Measurements from ENCODE around the gene NBPF1. TPM values are rescaled to one million over a fixed set of nuclear protein-coding genes. Genes with fewer than 3 reads are reported as not detected.
"Not testable (repeated sequence)": the region's sequence is repeated elsewhere in the genome, so short reads cannot be mapped to it uniquely, and the experiment has no call there.

Gene NBPF1
- total and polyA plus RNA-seq, 2 donors, result 5.1 to 7.2 TPM

- Histone ChIP-seq H3K9me3 (ENCODE audit: control insufficient read depth in 2 of 2, insufficient read depth in 1 of 2, low read length in 1 of 2) (peaks cover 2 to 9% of the 10 kb centered on the region in 2 donors), H3K4me1 (ENCODE audit: control insufficient read depth in 2 of 2, insufficient read depth in 2 of 2, low read length in 2 of 2) (peaks cover 5 to 13% of the 10 kb centered on the region in 2 donors), H3K4me3 (ENCODE audit: low read length in 2 of 2) (no peak overlapping the region), H3K36me3 (ENCODE audit: control insufficient read depth in 2 of 2, insufficient read depth in 2 of 2, low read length in 1 of 2) (peaks cover 20 to 33% of the 10 kb centered on the region in 2 donors), H3K27ac (ENCODE audit: low read depth in 1 of 2, low read length in 1 of 2) (no peak overlapping the region), H3K27me3 (ENCODE audit: control insufficient read depth in 2 of 2, insufficient read depth in 1 of 2, low read length in 1 of 2) (peaks cover 19 to 31% of the 10 kb centered on the region in 2 donors)
- no peak for DNase-seq (ENCODE audit: low read depth in 6 of 9, low spot score in 9 of 9)
- WGBS, result 97% methylated on average over 20 of the region's 20 CpGs
Observed at GRCh38 chr1:16617114-16617631, 3.8 kb upstream of the NBPF1 start.

GRCh38 chr1:16615253-16616252, 2.2 kb upstream of the NBPF1 start:
- Histone ChIP-seq H3K9me3 (ENCODE audit: control insufficient read depth in 2 of 2, insufficient read depth in 1 of 2, low read length in 1 of 2) (peaks cover 2 to 5% of the 10 kb centered on the region in 2 donors), H3K4me1 (ENCODE audit: control insufficient read depth in 2 of 2, insufficient read depth in 2 of 2, low read length in 2 of 2) (peaks cover 5 to 16% of the 10 kb centered on the region in 2 donors), H3K36me3 (ENCODE audit: control insufficient read depth in 2 of 2, insufficient read depth in 2 of 2, low read length in 1 of 2) (peaks cover 9 to 20% of the 10 kb centered on the region in 2 donors), H3K27ac (ENCODE audit: low read depth in 1 of 2, low read length in 1 of 2) (no peak overlapping the region), H3K4me3 (ENCODE audit: low read length in 2 of 2) (no peak overlapping the region), H3K27me3 (ENCODE audit: control insufficient read depth in 2 of 2, insufficient read depth in 1 of 2, low read length in 1 of 2) (peaks cover 22 to 41% of the 10 kb centered on the region in 2 donors)
- 89% methylated on average over 9 of the region's 9 CpGs for WGBS
- no peak for DNase-seq (ENCODE audit: low read depth in 6 of 9, low spot score in 9 of 9)

GRCh38 chr1:16614361-16615252, 1.2 kb upstream of the NBPF1 start:
- H3K27me3 ChIP-seq (ENCODE audit: control insufficient read depth in 2 of 2, insufficient read depth in 1 of 2, low read length in 1 of 2), result peaks cover 22 to 41% of the 10 kb centered on the region in 2 donors
- peaks cover 9 to 14% of the 10 kb centered on the region in 2 donors for H3K36me3 ChIP-seq (ENCODE audit: control insufficient read depth in 2 of 2, insufficient read depth in 2 of 2, low read length in 1 of 2)
- H3K4me3 ChIP-seq (ENCODE audit: low read length in 2 of 2), result no peak overlapping the region
- H3K27ac ChIP-seq (ENCODE audit: low read depth in 1 of 2, low read length in 1 of 2), result no peak overlapping the region
- WGBS, result 73% methylated on average over 11 of the region's 11 CpGs
- peaks cover 2 to 5% of the 10 kb centered on the region in 2 donors for H3K9me3 ChIP-seq (ENCODE audit: control insufficient read depth in 2 of 2, insufficient read depth in 1 of 2, low read length in 1 of 2)
- peak in 1 of 9 donors; percentile 15 for DNase-seq (ENCODE audit: low read depth in 6 of 9, low spot score in 9 of 9)
- peaks cover 5 to 16% of the 10 kb centered on the region in 2 donors for H3K4me1 ChIP-seq (ENCODE audit: control insufficient read depth in 2 of 2, insufficient read depth in 2 of 2, low read length in 2 of 2)

- Histone ChIP-seq H3K27me3 (ENCODE audit: control insufficient read depth in 2 of 2, insufficient read depth in 1 of 2, low read length in 1 of 2) (peaks cover 22 to 43% of the 10 kb centered on the region in 2 donors), H3K27ac (ENCODE audit: low read depth in 1 of 2, low read length in 1 of 2) (no peak overlapping the region), H3K4me3 (ENCODE audit: low read length in 2 of 2) (peak overlapping the region; percentile 50 to 76), H3K36me3 (ENCODE audit: control insufficient read depth in 2 of 2, insufficient read depth in 2 of 2, low read length in 1 of 2) (peaks cover 6 to 8% of the 10 kb centered on the region in 2 donors), H3K4me1 (ENCODE audit: control insufficient read depth in 2 of 2, insufficient read depth in 2 of 2, low read length in 2 of 2) (peaks cover 5 to 16% of the 10 kb centered on the region in 2 donors), H3K9me3 (ENCODE audit: control insufficient read depth in 2 of 2, insufficient read depth in 1 of 2, low read length in 1 of 2) (peaks cover 2 to 5% of the 10 kb centered on the region in 2 donors)
- DNase-seq (ENCODE audit: low read depth in 6 of 9, low spot score in 9 of 9), result peak in 4 of 9 donors; percentile 30 to 63 (median 49)
- 8% methylated on average over 31 of the region's 31 CpGs for WGBS
Observed at GRCh38 chr1:16612332-16613172, 812 bp downstream of the NBPF1 start.

- DNase-seq (ENCODE audit: low read depth in 6 of 9, low spot score in 9 of 9); H3K36me3 ChIP-seq (ENCODE audit: control insufficient read depth in 2 of 2, insufficient read depth in 2 of 2, low read length in 1 of 2); H3K4me3 ChIP-seq (ENCODE audit: low read length in 2 of 2); H3K9me3 ChIP-seq (ENCODE audit: control insufficient read depth in 2 of 2, insufficient read depth in 1 of 2, low read length in 1 of 2); H3K27ac ChIP-seq (ENCODE audit: low read depth in 1 of 2, low read length in 1 of 2): not testable (repeated sequence)
- H3K27me3 ChIP-seq (ENCODE audit: control insufficient read depth in 2 of 2, insufficient read depth in 1 of 2, low read length in 1 of 2), result peaks cover 22 to 43% of the 10 kb centered on the region in 2 donors
- peaks cover 5 to 16% of the 10 kb centered on the region in 2 donors for H3K4me1 ChIP-seq (ENCODE audit: control insufficient read depth in 2 of 2, insufficient read depth in 2 of 2, low read length in 2 of 2)
- 96% methylated on average over 8 of the region's 8 CpGs for WGBS
Observed at GRCh38 chr1:16611981-16612331, 1.4 kb downstream of the NBPF1 start.

GRCh38 chr1:16611164-16611563, 2.2 kb downstream of the NBPF1 start:
- not testable (repeated sequence) for H3K36me3 ChIP-seq (ENCODE audit: control insufficient read depth in 2 of 2, insufficient read depth in 2 of 2, low read length in 1 of 2); H3K4me3 ChIP-seq (ENCODE audit: low read length in 2 of 2); H3K9me3 ChIP-seq (ENCODE audit: control insufficient read depth in 2 of 2, insufficient read depth in 1 of 2, low read length in 1 of 2); H3K27ac ChIP-seq (ENCODE audit: low read depth in 1 of 2, low read length in 1 of 2); DNase-seq (ENCODE audit: low read depth in 6 of 9, low spot score in 9 of 9)
- peaks cover 5 to 16% of the 10 kb centered on the region in 2 donors for H3K4me1 ChIP-seq (ENCODE audit: control insufficient read depth in 2 of 2, insufficient read depth in 2 of 2, low read length in 2 of 2)
- WGBS, result 96% methylated on average over 4 of the region's 4 CpGs
- H3K27me3 ChIP-seq (ENCODE audit: control insufficient read depth in 2 of 2, insufficient read depth in 1 of 2, low read length in 1 of 2), result peaks cover 22 to 43% of the 10 kb centered on the region in 2 donors

GRCh38 chr1:16610553-16610952, 2.8 kb downstream of the NBPF1 start:
- H3K27ac ChIP-seq (ENCODE audit: low read depth in 1 of 2, low read length in 1 of 2); H3K9me3 ChIP-seq (ENCODE audit: control insufficient read depth in 2 of 2, insufficient read depth in 1 of 2, low read length in 1 of 2); H3K4me3 ChIP-seq (ENCODE audit: low read length in 2 of 2); H3K36me3 ChIP-seq (ENCODE audit: control insufficient read depth in 2 of 2, insufficient read depth in 2 of 2, low read length in 1 of 2); DNase-seq (ENCODE audit: low read depth in 6 of 9, low spot score in 9 of 9): not testable (repeated sequence)
- 98% methylated on average over 5 of the region's 5 CpGs for whole genome bisulfite sequencing
- Histone ChIP-seq H3K27me3 (ENCODE audit: control insufficient read depth in 2 of 2, insufficient read depth in 1 of 2, low read length in 1 of 2) (peaks cover 22 to 43% of the 10 kb centered on the region in 2 donors), H3K4me1 (ENCODE audit: control insufficient read depth in 2 of 2, insufficient read depth in 2 of 2, low read length in 2 of 2) (peaks cover 5 to 16% of the 10 kb centered on the region in 2 donors)

GRCh38 chr1:16609761-16610160, 3.6 kb downstream of the NBPF1 start:
- Histone ChIP-seq H3K4me1 (ENCODE audit: control insufficient read depth in 2 of 2, insufficient read depth in 2 of 2, low read length in 2 of 2) (peaks cover 5 to 16% of the 10 kb centered on the region in 2 donors), H3K27me3 (ENCODE audit: control insufficient read depth in 2 of 2, insufficient read depth in 1 of 2, low read length in 1 of 2) (peaks cover 21 to 38% of the 10 kb centered on the region in 2 donors)
- WGBS, result 86% methylated on average over 4 of the region's 4 CpGs
- not testable (repeated sequence) for H3K9me3 ChIP-seq (ENCODE audit: control insufficient read depth in 2 of 2, insufficient read depth in 1 of 2, low read length in 1 of 2); H3K27ac ChIP-seq (ENCODE audit: low read depth in 1 of 2, low read length in 1 of 2); H3K36me3 ChIP-seq (ENCODE audit: control insufficient read depth in 2 of 2, insufficient read depth in 2 of 2, low read length in 1 of 2); DNase-seq (ENCODE audit: low read depth in 6 of 9, low spot score in 9 of 9); H3K4me3 ChIP-seq (ENCODE audit: low read length in 2 of 2)

Data from thymus (tissue), 11 donors.